ENCODE measurements around the gene BRSK1.

DNA sequence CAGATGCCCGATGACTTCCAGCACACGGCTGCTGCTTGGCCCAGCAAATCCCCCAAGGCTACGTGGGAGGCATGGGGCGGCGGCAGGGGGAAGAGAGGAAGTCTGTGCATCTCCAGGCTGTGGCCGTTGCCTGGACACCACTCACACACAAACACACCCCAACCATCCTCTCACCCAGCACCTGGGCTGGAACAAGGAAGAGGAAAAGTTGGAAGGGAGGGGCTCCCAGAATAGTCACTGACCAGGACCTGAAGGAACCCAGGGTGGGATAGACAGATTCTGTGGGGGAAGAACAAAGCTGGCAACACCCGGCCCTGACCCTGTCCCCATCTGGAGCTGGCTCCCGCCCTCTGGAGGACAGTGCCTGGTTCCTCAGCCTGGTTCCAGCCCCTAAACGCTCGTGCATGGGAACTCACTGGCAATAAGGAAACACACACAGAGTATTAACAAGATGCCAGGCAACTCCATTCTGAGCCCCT, 36.1 kb upstream of the BRSK1 start:
- no peak for TF ChIP-seq EP300 (IDR thresholded peaks at IDR 0.05)
- TF ChIP-seq POLR2A (IDR thresholded peaks at IDR 0.05) = no peak
- TF ChIP-seq, protein P1, sequence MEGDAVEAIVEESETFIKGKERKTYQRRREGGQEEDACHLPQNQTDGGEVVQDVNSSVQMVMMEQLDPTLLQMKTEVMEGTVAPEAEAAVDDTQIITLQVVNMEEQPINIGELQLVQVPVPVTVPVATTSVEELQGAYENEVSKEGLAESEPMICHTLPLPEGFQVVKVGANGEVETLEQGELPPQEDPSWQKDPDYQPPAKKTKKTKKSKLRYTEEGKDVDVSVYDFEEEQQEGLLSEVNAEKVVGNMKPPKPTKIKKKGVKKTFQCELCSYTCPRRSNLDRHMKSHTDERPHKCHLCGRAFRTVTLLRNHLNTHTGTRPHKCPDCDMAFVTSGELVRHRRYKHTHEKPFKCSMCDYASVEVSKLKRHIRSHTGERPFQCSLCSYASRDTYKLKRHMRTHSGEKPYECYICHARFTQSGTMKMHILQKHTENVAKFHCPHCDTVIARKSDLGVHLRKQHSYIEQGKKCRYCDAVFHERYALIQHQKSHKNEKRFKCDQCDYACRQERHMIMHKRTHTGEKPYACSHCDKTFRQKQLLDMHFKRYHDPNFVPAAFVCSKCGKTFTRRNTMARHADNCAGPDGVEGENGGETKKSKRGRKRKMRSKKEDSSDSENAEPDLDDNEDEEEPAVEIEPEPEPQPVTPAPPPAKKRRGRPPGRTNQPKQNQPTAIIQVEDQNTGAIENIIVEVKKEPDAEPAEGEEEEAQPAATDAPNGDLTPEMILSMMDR (IDR thresholded peaks at IDR 0.05) = no peak

Data from stomach (tissue), 4 donors.